Kidney (tissue), 14 donors: ENCODE measurements around the gene ZMIZ2. TPM values are rescaled to one million over a fixed set of nuclear protein-coding genes. Genes with fewer than 3 reads are reported as not detected.
"Not testable (repeated sequence)": the region's sequence is repeated elsewhere in the genome, so short reads cannot be mapped to it uniquely, and the experiment has no call there.

Experiments
- DNase-seq, 5 donors: peaks; one replicate each; pipeline ENCODE4 v3.0.0-alpha.2; 2013 to 2020
- FAIRE-seq: peaks from 2 replicates; lab custom pipeline; 2012; peaks lifted over from hg19 to GRCh38; lab: Jason Lieb, UNC
- H3K27ac ChIP-seq, 2 donors: one replicate each; pipeline ENCODE4 v1.7.0; 2013; ENCODE audit warnings: low read depth in 2 of 2, low read length in 2 of 2, inconsistent platforms in 1 of 2
- H3K27me3 ChIP-seq: one replicate; pipeline ENCODE4 v1.7.1; 2013; ENCODE audit warnings: low read length, inconsistent platforms; ENCODE audit not compliant: control insufficient read depth, insufficient read depth
- H3K36me3 ChIP-seq, 3 donors: one replicate each; pipeline versions ENCODE4 v1.7.0 to v1.7.1; 2013; ENCODE audit warnings: low read length in 3 of 3, control low read depth in 1 of 3, inconsistent platforms in 1 of 3; ENCODE audit not compliant: insufficient read depth in 3 of 3, control insufficient read depth in 2 of 3
- H3K4me1 ChIP-seq, 3 donors: one replicate each; pipeline versions ENCODE4 v1.7.0 to v1.7.1; 2013; ENCODE audit warnings: low read length in 3 of 3, inconsistent platforms in 1 of 3, low read depth in 1 of 3; ENCODE audit not compliant: control insufficient read depth in 2 of 3, insufficient read depth in 2 of 3
- H3K4me3 ChIP-seq, 3 donors: one replicate each; pipeline versions ENCODE4 v1.7.0 to v1.8.1; 2013; ENCODE audit warnings: low read length in 3 of 3, control low read depth in 1 of 3, inconsistent platforms in 1 of 3
- H3K9ac ChIP-seq, 3 donors: one replicate each; pipeline versions ENCODE4 v1.7.0 to v1.7.1; 2013; ENCODE audit warnings: low read length in 3 of 3, control low read depth in 1 of 3, inconsistent platforms in 1 of 3
- H3K9me3 ChIP-seq, 3 donors: one replicate each; pipeline versions ENCODE4 v1.7.0 to v1.7.1; 2013; ENCODE audit warnings: low read length in 3 of 3, control low read depth in 1 of 3, inconsistent platforms in 1 of 3; ENCODE audit not compliant: control insufficient read depth in 2 of 3, insufficient read depth in 1 of 3
- intact Hi-C: fragments of 100-400 bp; cut with DNase I; formaldehyde crosslinking; loops from one replicate; pipeline ENCODE4 v1.11.1; 2022
- polyA plus RNA-seq: library from polyadenylated mRNA; stranded (reverse); fragments of 350-450 nt; fragmentation: Illumina TruSeq; extraction: RNeasy Lipid Tissue Mini Kit (QIAGEN cat#74804); gene quantifications from one replicate; pipeline ENCODE4 v1.2.3, GENCODE V29; 2014; ENCODE audit warnings: low read depth, low replicate concordance; ENCODE audit not compliant: insufficient read depth
- total RNA-seq: library from RNA; stranded (reverse); fragmentation: NEBNext Ultra II Directional; extraction: Animal tissue kit (Norgen Biotek cat#: 25700); gene quantifications from one replicate; pipeline ENCODE4 v1.2.1, GENCODE V29; 2021
- TF ChIP-seq, protein P1 (sequence below): IDR thresholded peaks from 3 replicates; pipeline ENCODE4 v1.5.1; 2012; ENCODE audit warnings: mild to moderate bottlenecking, moderate library complexity, borderline replicate concordance; ENCODE audit not compliant: insufficient read depth; ENCODE audit errors: extremely low read depth
- donor health status: control.
- donor health status: control.
- donor health status: control.
- donor health status: control.
- donor health status: control.
- donor health status: DM: yes; HTN: yes; CAD: no.
- donor health status: Normal renal cell carcinoma (clear cell type).

The ZMIZ2 gene
- total and polyA plus RNA-seq, 2 donors from 2014 or later: 30.5 to 127 TPM

GRCh38 chr7:44802418-44803025 lies 53.9 kb downstream of the ZMIZ2 start:
- no peak overlapping the region for H3K27ac ChIP-seq
- peaks cover 0 to 9% (median 6%) of the 10 kb centered on the region in 3 donors for H3K4me1 ChIP-seq
- no peaks in the 10 kb centered on the region for H3K27me3 ChIP-seq
- FAIRE-seq (no peak), DNase-seq (no peak)
- peaks cover 18 to 43% (median 18%) of the 10 kb centered on the region in 3 donors for H3K36me3 ChIP-seq
- H3K4me3 ChIP-seq: no peak overlapping the region
- intact Hi-C loops: no loop called here
- H3K9me3 ChIP-seq: no peaks in the 10 kb centered on the region
- TF ChIP-seq, protein P1, sequence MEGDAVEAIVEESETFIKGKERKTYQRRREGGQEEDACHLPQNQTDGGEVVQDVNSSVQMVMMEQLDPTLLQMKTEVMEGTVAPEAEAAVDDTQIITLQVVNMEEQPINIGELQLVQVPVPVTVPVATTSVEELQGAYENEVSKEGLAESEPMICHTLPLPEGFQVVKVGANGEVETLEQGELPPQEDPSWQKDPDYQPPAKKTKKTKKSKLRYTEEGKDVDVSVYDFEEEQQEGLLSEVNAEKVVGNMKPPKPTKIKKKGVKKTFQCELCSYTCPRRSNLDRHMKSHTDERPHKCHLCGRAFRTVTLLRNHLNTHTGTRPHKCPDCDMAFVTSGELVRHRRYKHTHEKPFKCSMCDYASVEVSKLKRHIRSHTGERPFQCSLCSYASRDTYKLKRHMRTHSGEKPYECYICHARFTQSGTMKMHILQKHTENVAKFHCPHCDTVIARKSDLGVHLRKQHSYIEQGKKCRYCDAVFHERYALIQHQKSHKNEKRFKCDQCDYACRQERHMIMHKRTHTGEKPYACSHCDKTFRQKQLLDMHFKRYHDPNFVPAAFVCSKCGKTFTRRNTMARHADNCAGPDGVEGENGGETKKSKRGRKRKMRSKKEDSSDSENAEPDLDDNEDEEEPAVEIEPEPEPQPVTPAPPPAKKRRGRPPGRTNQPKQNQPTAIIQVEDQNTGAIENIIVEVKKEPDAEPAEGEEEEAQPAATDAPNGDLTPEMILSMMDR: no peak
- no peak overlapping the region for H3K9ac ChIP-seq

- H3K27ac ChIP-seq, H3K9ac ChIP-seq, FAIRE-seq, H3K27me3 ChIP-seq, H3K4me3 ChIP-seq, H3K4me1 ChIP-seq, H3K9me3 ChIP-seq, DNase-seq, intact Hi-C loops: not testable (repeated sequence)
- H3K36me3 ChIP-seq: peaks cover 17 to 43% (median 18%) of the 10 kb centered on the region in 3 donors
Observed at GRCh38 chr7:44803828-44804519, 55.3 kb downstream of the ZMIZ2 start.

DNA sequence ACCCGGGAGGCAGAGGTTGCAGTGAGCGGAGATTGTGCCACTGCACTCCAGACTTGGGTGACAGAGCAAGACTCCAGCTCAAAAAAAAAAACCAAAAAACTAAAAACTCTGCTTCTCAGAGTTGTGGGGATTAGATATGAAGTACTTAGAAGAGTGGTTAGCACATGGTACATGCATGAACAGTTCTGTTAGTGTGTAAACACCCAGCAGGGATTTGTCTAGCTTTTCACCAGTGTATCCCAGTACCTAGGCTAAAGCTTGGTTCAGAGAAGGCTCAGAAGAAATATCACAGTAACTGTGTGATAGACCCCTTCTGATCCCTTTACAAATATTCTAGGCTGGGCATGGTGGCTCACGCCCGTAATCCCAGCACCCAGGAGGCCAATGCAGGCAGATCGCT lies 57.3 kb downstream of the ZMIZ2 start:
- no peaks in the 10 kb centered on the region for H3K4me1 ChIP-seq
- FAIRE-seq (no peak), DNase-seq (no peak)
- peaks cover 9 to 27% (median 15%) of the 10 kb centered on the region in 3 donors for H3K36me3 ChIP-seq
- no peak overlapping the region for H3K4me3 ChIP-seq
- H3K9ac ChIP-seq: no peak overlapping the region
- H3K27me3 ChIP-seq: no peaks in the 10 kb centered on the region
- H3K9me3 ChIP-seq: no peaks in the 10 kb centered on the region
- intact Hi-C loops: no loop called here
- TF ChIP-seq, protein P1: no peak
- no peak overlapping the region for H3K27ac ChIP-seq

DNA sequence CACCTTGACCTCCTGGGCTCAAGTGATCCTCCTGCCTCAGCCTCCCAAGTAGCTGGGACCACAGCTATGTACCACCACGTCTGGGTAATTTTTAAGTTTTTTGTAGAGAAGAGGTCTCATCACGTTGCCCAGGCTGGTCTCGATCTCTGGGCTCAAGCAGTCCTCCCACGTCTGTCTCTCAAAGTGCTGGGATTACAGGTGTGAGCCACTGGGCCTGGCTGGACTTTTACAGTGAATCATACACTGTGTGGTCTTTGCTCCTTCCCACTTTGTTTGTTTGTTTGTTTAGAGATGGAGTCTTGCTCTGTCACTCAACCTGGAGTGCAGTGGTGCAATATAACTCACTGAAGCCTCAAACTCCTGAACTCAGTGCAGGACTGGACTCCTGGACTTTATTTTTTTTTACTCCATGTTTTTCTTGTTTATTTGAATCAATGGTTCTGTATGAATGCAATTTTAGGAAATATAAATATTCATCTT lies 60.3 kb downstream of the ZMIZ2 start:
- FAIRE-seq: no peak

More for the DNA sequence above, 60.3 kb downstream of the ZMIZ2 start:
- Histone ChIP-seq H3K27me3 (no peaks in the 10 kb centered on the region), H3K4me3 (no peak overlapping the region), H3K36me3 (peaks cover 0 to 6% (median 0%) of the 10 kb centered on the region in 3 donors), H3K27ac (no peak overlapping the region), H3K9me3 (no peaks in the 10 kb centered on the region), H3K4me1 (no peaks in the 10 kb centered on the region), H3K9ac (no peak overlapping the region)
- intact Hi-C loops: no loop called here
- TF ChIP-seq, protein P1: no peak
- DNase-seq: no peak
